Memory B cell (primary cell): ENCODE measurements around the gene CDC73.
"Not testable (repeated sequence)": the region's sequence is repeated elsewhere in the genome, so short reads cannot be mapped to it uniquely, and the experiment has no call there.

Experiments used
- ATAC-seq: fragments of 150-1000 bp; cut with Tn5 transposase; 2 replicates; pipeline ENCODE4 v1.10.0; 2021; ENCODE audit warnings: low read depth, mild to moderate bottlenecking, moderate library complexity
- DNase-seq, 2 donors: peaks; one replicate each; pipeline ENCODE4 v3.0.0; 2022; ENCODE audit warnings: low spot score in 2 of 2
- H3K27ac Mint-ChIP-seq: one replicate; pipeline ENCODE4 v1.8.0; 2022; ENCODE audit warnings: mild to moderate bottlenecking, moderate library complexity, mixed read lengths
- H3K27me3 Mint-ChIP-seq: one replicate; pipeline ENCODE4 v1.8.0; 2022; ENCODE audit warnings: mixed read lengths
- H3K36me3 Mint-ChIP-seq: one replicate; pipeline ENCODE4 v1.8.0; 2022; ENCODE audit warnings: mild to moderate bottlenecking, mixed read lengths
- H3K4me1 Mint-ChIP-seq: one replicate; pipeline ENCODE4 v1.8.0; 2022; ENCODE audit warnings: mixed read lengths
- H3K4me3 Mint-ChIP-seq: one replicate; pipeline ENCODE4 v1.8.0; 2022; ENCODE audit warnings: mild to moderate bottlenecking, moderate library complexity, mixed read lengths
- H3K9me3 Mint-ChIP-seq: one replicate; pipeline ENCODE4 v1.8.0; 2022; ENCODE audit warnings: mixed read lengths

Gene CDC73

DNA sequence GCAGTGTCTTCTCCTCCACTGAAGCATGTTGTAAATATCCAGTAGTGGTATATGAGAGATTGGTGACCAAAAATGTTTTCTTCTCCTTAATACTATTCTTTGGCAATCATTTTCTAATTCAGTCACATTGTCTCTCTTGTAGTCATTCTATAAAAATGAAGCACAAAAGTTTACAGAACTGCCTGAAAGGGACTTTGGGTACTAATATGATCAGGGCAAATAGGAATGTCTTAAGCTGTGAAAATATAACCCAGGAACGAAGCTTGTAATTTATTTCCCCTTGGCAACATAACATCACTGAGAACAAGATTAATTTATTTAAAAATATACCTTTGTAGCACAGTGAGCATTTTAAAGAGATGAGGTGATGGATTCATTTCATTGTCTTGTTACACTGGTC is 59.7 kb downstream of the CDC73 start:
- Mint-ChIP-seq H3K27me3 (no peaks in the 10 kb centered on the region), H3K4me3 (no peak overlapping the region), H3K4me1 (peaks cover 15% of the 10 kb centered on the region), H3K36me3 (peaks cover 2% of the 10 kb centered on the region), H3K9me3 (no peaks in the 10 kb centered on the region), H3K27ac (peak overlapping the region; percentile 28)
- DNase-seq (no peak), ATAC-seq (no peak)

DNA sequence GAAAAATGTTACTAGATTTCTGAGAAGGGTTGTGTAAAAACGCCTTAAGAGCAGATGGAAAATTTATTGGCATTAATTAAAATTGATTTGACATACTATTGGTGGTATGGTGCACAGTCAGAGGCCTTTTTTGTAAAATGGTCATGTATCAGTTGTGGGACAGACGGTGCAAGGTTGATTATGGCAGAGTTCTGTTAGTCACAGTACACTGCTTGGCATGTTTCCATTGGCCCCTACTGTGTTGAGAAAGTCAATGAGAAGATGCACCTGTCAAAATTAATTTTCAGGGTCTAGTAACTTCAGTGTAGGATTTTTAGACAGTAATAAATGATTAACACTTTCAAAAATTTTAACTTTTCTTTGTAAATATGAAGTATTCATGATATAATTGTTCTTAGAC is 60.2 kb downstream of the CDC73 start:
- Mint-ChIP-seq H3K9me3 (no peaks in the 10 kb centered on the region), H3K36me3 (peaks cover 2% of the 10 kb centered on the region), H3K27me3 (no peaks in the 10 kb centered on the region), H3K4me1 (peaks cover 19% of the 10 kb centered on the region), H3K27ac (no peak overlapping the region), H3K4me3 (no peak overlapping the region)
- DNase-seq, result no peak
- ATAC-seq, result no peak

DNA sequence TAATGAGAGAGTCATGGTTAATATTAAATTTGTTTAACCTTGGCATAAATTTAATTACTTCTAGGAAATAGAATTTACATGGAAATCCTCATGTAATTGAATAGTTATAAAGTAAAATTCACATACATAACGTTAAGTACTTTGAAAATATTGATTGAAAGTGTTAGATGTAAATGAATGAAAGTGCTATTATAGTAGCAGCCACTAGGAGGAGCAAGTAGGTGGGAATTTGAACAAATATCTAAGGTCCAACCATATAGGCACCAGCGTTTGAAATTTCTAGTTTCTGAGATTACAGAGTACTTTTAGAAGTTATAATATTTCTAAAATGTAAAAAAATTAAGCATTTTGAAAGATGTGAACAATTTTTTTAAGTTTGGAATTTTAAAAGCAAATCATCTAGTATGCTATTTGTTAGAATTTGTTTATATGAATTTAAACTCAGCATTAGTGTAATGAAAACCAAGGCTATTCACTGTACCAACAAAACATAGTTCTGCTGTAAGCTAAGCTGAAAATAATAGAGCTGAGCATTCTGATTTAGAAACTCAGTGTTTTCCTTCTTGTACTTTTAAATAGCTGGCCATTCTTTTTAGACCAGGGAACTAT is 61.3 kb downstream of the CDC73 start:
- Mint-ChIP-seq H3K4me1 (peaks cover 17% of the 10 kb centered on the region), H3K27ac (no peak overlapping the region), H3K27me3 (no peaks in the 10 kb centered on the region), H3K36me3 (no peaks in the 10 kb centered on the region), H3K9me3 (no peaks in the 10 kb centered on the region), H3K4me3 (no peak overlapping the region)
- peak; percentile 53 for ATAC-seq
- DNase-seq, result peak in 1 of 2 donors; percentile 53

- DNase-seq, result no peak
- H3K9me3 Mint-ChIP-seq, result no peaks in the 10 kb centered on the region
- no peak for ATAC-seq
- no peaks in the 10 kb centered on the region for H3K27me3 Mint-ChIP-seq
- H3K27ac Mint-ChIP-seq, result no peak overlapping the region
- H3K4me3 Mint-ChIP-seq, result no peak overlapping the region
- no peaks in the 10 kb centered on the region for H3K36me3 Mint-ChIP-seq
- H3K4me1 Mint-ChIP-seq, result peaks cover 18% of the 10 kb centered on the region
These were observed 62.9 kb downstream of the CDC73 start for GRCh38 chr1:193184776-193185175.

DNA sequence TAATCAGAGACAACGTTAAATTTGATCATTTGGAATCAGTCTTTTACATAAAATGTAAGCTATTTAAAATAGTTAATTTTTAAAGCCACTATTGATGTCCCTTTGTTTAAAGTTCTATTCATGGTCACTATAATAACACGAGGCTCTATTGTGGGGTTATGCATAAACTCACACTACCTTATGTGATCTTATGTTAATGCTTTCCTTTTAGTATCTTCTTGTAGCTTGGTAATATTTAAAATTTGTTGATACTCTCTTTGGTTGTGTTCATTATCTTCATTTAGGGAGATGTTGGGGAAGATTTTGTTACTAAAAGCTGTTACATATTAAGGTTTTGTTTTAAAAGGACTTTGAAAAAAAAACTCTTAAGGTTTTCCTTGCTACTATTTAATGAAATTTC is 63.4 kb downstream of the CDC73 start:
- Mint-ChIP-seq H3K4me3 (no peak overlapping the region), H3K27me3 (no peaks in the 10 kb centered on the region), H3K36me3 (no peaks in the 10 kb centered on the region), H3K9me3 (no peaks in the 10 kb centered on the region), H3K27ac (peak overlapping the region; percentile 1), H3K4me1 (peaks cover 18% of the 10 kb centered on the region)
- DNase-seq (no peak), ATAC-seq (no peak)

GRCh38 chr1:193185901-193186731 is 64.3 kb downstream of the CDC73 start, which contains the start of gene B3GALT2:
Gene B3GALT2 (minus strand): TSS chr1:193186613. CDS start chr1:193181562, 5,051 bp downstream.
- no peaks in the 10 kb centered on the region for H3K9me3 Mint-ChIP-seq
- H3K27ac Mint-ChIP-seq, result peak within 1 kb of the TSS; percentile 1
- H3K4me1 Mint-ChIP-seq, result peaks cover 21% of the 10 kb centered on the region
- ATAC-seq (peak; percentile 60), DNase-seq (no peak)
- no peak within 1 kb of the TSS for H3K4me3 Mint-ChIP-seq
- no peaks in the 10 kb centered on the region for H3K27me3 Mint-ChIP-seq
- H3K36me3 Mint-ChIP-seq, result peaks cover 2% of the 10 kb centered on the region

- Mint-ChIP-seq H3K4me1 (peaks cover 21% of the 10 kb centered on the region), H3K36me3 (peaks cover 4% of the 10 kb centered on the region), H3K4me3 (no peak overlapping the region), H3K27me3 (no peaks in the 10 kb centered on the region), H3K9me3 (no peaks in the 10 kb centered on the region), H3K27ac (no peak overlapping the region)
- ATAC-seq (no peak), DNase-seq (no peak)
These were observed 65.3 kb downstream of the CDC73 start for GRCh38 chr1:193187114-193187513.

DNA sequence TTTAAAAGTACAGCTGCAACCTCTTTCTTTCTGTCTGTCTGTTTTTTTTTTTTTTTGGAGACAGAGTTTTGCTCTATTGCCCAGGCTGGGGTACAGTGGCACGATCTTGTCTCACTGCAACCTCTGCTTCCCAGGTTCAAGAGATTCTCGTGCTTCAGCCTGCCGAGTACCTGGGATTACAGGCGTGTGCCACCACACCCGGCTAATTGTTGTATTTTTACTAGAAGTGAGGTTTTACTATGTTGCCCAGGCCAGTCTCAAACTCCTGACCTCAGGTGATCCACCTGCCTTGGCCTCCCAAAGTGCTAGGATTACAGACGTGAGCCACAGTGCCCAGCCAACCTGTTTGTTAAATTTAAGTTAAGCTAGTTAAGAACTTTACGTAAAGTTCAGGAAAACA is 67.1 kb downstream of the CDC73 start:
- not testable (repeated sequence) for H3K27ac Mint-ChIP-seq, H3K4me3 Mint-ChIP-seq, ATAC-seq, H3K9me3 Mint-ChIP-seq, H3K27me3 Mint-ChIP-seq, DNase-seq
- H3K36me3 Mint-ChIP-seq, result peaks cover 11% of the 10 kb centered on the region
- H3K4me1 Mint-ChIP-seq, result peaks cover 18% of the 10 kb centered on the region

GRCh38 chr1:193189442-193190095 is 67.7 kb downstream of the CDC73 start:
- H3K4me1 Mint-ChIP-seq, result peaks cover 18% of the 10 kb centered on the region
- DNase-seq, result no peak
- no peak for ATAC-seq
- no peaks in the 10 kb centered on the region for H3K27me3 Mint-ChIP-seq
- peaks cover 11% of the 10 kb centered on the region for H3K36me3 Mint-ChIP-seq
- H3K4me3 Mint-ChIP-seq, result no peak overlapping the region
- H3K27ac Mint-ChIP-seq, result no peak overlapping the region
- no peaks in the 10 kb centered on the region for H3K9me3 Mint-ChIP-seq

DNA sequence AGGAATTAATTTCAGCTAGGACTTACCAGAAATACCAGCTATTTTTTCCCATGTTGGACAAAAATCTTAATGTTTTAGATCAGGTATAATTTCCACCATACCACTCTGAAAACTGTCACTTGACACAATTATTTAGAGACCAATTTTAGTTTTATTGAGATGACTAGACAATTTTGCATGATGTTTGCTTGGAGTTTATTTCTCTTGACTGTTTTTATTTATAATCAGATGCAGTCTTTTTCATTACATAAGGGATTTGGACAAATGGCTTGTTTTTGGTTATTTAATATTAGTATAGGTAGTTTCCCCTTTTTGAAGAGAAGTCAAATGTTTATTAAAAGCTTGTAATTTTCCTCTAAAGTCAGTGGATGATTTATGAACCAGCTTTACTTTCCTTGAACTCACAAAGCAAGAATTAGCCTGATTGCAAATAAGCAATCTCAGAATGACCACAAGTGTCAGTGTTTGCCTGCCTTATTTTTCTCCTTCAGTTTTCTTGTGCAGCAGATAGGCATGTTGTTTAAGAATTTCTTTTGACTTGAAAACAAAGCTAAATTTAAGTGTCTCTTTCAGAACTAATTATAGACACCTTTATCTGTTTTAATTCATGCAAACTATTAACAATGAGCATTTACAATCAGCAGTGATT is 68.4 kb downstream of the CDC73 start:
- Mint-ChIP-seq H3K27ac (no peak overlapping the region), H3K9me3 (no peaks in the 10 kb centered on the region), H3K4me3 (no peak overlapping the region), H3K27me3 (no peaks in the 10 kb centered on the region), H3K4me1 (peaks cover 17% of the 10 kb centered on the region), H3K36me3 (peaks cover 11% of the 10 kb centered on the region)
- DNase-seq, result no peak
- ATAC-seq, result no peak

DNA sequence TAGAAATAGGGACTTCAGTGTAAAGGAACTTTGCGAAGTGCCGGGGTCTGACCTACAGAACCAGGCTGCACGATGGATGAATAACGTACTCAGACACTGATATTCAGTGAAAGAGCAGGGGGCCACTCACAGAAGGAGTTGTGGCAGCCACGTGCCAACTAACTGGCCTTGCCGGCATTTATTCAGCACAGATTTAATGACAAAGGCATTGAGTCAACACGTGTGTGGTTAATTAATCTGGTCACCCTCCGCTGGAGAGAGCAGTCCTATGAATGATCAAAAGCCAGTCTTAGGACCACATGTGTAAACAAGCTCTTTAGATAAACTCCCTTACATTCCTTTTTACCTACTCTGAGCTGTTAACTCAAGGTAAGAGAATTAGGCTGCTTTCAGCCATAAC is 70.8 kb downstream of the CDC73 start:
- no peak overlapping the region for H3K4me3 Mint-ChIP-seq
- H3K9me3 Mint-ChIP-seq, result no peaks in the 10 kb centered on the region
- ATAC-seq, result no peak
- H3K36me3 Mint-ChIP-seq, result peaks cover 11% of the 10 kb centered on the region
- no peak overlapping the region for H3K27ac Mint-ChIP-seq
- H3K27me3 Mint-ChIP-seq, result no peaks in the 10 kb centered on the region
- no peak for DNase-seq
- peaks cover 11% of the 10 kb centered on the region for H3K4me1 Mint-ChIP-seq

GRCh38 chr1:193199940-193200339 is 78.1 kb downstream of the CDC73 start:
- ATAC-seq, result no peak
- Mint-ChIP-seq H3K4me3 (no peak overlapping the region), H3K27ac (no peak overlapping the region), H3K27me3 (no peaks in the 10 kb centered on the region), H3K4me1 (peaks cover 13% of the 10 kb centered on the region), H3K36me3 (peaks cover 5% of the 10 kb centered on the region), H3K9me3 (no peaks in the 10 kb centered on the region)
- DNase-seq, result no peak

DNA sequence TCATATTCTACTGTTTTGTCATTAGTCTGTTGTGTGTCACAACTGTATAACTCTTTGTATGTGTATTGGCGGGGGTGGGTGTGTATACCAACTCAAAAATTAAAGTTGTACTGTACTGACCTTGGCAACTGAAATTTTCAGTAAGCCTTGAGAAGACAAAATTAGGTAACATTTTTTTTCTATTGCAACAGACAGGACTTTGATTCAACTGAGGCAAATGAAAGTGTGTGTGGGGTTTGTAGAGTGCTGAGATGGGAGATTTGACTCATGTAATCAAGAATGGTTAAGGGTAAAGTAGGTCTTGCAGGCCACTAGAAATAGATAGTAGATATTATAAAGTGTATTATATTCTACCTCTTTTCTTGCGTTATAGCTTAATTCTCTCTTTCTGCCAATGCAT is 79.2 kb downstream of the CDC73 start:
- Mint-ChIP-seq H3K27me3 (no peaks in the 10 kb centered on the region), H3K36me3 (peaks cover 13% of the 10 kb centered on the region), H3K4me1 (peaks cover 9% of the 10 kb centered on the region), H3K9me3 (peaks cover 2% of the 10 kb centered on the region), H3K4me3 (no peak overlapping the region), H3K27ac (no peak overlapping the region)
- DNase-seq, result no peak
- no peak for ATAC-seq

DNA sequence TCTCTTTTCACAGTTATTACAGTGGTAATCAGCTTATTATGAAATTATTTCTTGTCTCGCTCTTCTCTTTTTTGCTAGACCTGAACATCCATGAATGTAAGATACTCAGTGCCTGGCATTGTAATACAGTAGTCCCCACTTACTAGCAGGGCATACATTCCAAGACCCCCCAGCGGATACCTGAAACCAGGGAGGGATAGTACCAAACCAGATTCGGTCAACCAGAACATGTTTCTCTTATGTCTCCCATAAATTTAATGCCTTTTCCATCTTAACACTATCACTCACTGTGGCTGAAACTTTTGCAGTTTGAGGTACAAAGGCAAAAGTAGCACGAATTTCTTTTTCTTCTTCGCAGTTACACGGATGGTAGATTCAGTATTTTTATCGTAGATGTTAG is 89.2 kb downstream of the CDC73 start:
- no peak for ATAC-seq
- Mint-ChIP-seq H3K27me3 (no peaks in the 10 kb centered on the region), H3K36me3 (peaks cover 50% of the 10 kb centered on the region), H3K4me3 (no peak overlapping the region), H3K9me3 (peaks cover 3% of the 10 kb centered on the region), H3K27ac (peak overlapping the region; percentile 3), H3K4me1 (peaks cover 13% of the 10 kb centered on the region)
- no peak for DNase-seq
